H1 (cell line): ENCODE data around the gene IRF2BP2. TPM values are rescaled to one million over a fixed set of nuclear protein-coding genes. Genes with fewer than 3 reads are reported as not detected.

Experiments
- CTCF ChIA-PET: fragments of 300-600 bp; sonication (Branson Sonifier 250); formaldehyde crosslinking; loops from one replicate; lab custom pipeline; 2021; ENCODE audit not compliant: partially characterized antibody; lab: Charles Lee
- POLR2A ChIA-PET: fragments of 300-600 bp; sonication (Branson Sonifier 250); formaldehyde crosslinking; loops from one replicate; lab custom pipeline; 2021; ENCODE audit warnings: inconsistent platforms; ENCODE audit not compliant: partially characterized antibody; lab: Charles Lee
- DNase-seq, 2 experiments: peaks; one replicate each; pipeline versions ENCODE4 v3.0.0 to v3.0.0-alpha.2; 2010 to 2022; ENCODE audit warnings: low spot score in 2 of 2, low read depth in 1 of 2, mixed read lengths in 1 of 2
- FAIRE-seq: peaks from 2 replicates; lab custom pipeline; 2011; peaks lifted over from hg19 to GRCh38; lab: Jason Lieb, UNC
- H2AFZ ChIP-seq: 2 replicates; pipeline ENCODE4 v1.8.1; 2012; ENCODE audit warnings: low read length, inconsistent platforms
- H2AK5ac ChIP-seq: 2 replicates; pipeline ENCODE4 v1.6.1; 2013; ENCODE audit warnings: low read depth, low read length
- H2BK120ac ChIP-seq: replicated peaks from 2 replicates; pipeline ENCODE3; 2013; ENCODE audit warnings: low read depth, low read length, inconsistent platforms
- H2BK12ac ChIP-seq: 2 replicates; pipeline ENCODE4 v1.6.1; 2013; ENCODE audit warnings: low read depth, low read length
- H2BK15ac ChIP-seq: 2 replicates; pipeline ENCODE4 v1.6.1; 2013; ENCODE audit warnings: low read length
- H2BK20ac ChIP-seq: 2 replicates; pipeline ENCODE4 v1.6.1; 2013; ENCODE audit warnings: low read length
- H2BK5ac ChIP-seq: 2 replicates; pipeline ENCODE4 v1.6.1; 2013; ENCODE audit warnings: low read depth, low read length
- H3K14ac ChIP-seq: 2 replicates; pipeline ENCODE4 v1.6.1; 2013; ENCODE audit warnings: inconsistent platforms; ENCODE audit not compliant: insufficient read length
- H3K18ac ChIP-seq: 2 replicates; pipeline ENCODE4 v1.6.1; 2013; ENCODE audit warnings: low read length; ENCODE audit errors: extremely low read depth
- H3K23ac ChIP-seq: 2 replicates; pipeline ENCODE4 v1.6.1; 2013; ENCODE audit warnings: inconsistent platforms; ENCODE audit not compliant: insufficient read length
- H3K23me2 ChIP-seq: 2 replicates; pipeline ENCODE4 v1.6.1; 2013; ENCODE audit warnings: low read depth, low read length
- H3K27ac ChIP-seq: 2 replicates; pipeline ENCODE4 v1.6.1; 2011; ENCODE audit warnings: low read depth, low read length, inconsistent platforms
- H3K27me3 ChIP-seq, 4 experiments: replicated peaks in 1 of 4; 1 replicate in 1 of 4; 2 replicates in 3 of 4; pipeline versions ENCODE4 v1.6.1 to v1.8.1; 2011 to 2013; ENCODE audit warnings: low read length in 3 of 4, mild to moderate bottlenecking in 3 of 4, inconsistent platforms in 2 of 4, mixed read lengths in 2 of 4, moderate library complexity in 1 of 4; ENCODE audit not compliant: control insufficient read depth in 3 of 4, insufficient read depth in 3 of 4; ENCODE audit errors: extremely low read depth in 1 of 4
- H3K36me3 ChIP-seq, 4 experiments: 2 replicates each; pipeline versions ENCODE4 v1.6.1 to v1.8.1; 2011 to 2013; ENCODE audit warnings: mild to moderate bottlenecking in 4 of 4, low read length in 3 of 4, moderate library complexity in 2 of 4, control low read depth in 1 of 4, inconsistent platforms in 1 of 4; ENCODE audit not compliant: insufficient read depth in 4 of 4, control insufficient read depth in 2 of 4
- H3K4ac ChIP-seq: replicated peaks from 2 replicates; pipeline ENCODE3; 2013; ENCODE audit warnings: low read length, low read depth, mixed read lengths, inconsistent platforms; ENCODE audit not compliant: insufficient read length
- H3K4me1 ChIP-seq, 4 experiments: replicated peaks in 1 of 4; 1 replicate in 1 of 4; 2 replicates in 3 of 4; pipeline versions ENCODE4 v1.6.1 to v1.8.1; 2011 to 2013; ENCODE audit warnings: low read length in 3 of 4, inconsistent platforms in 2 of 4, mixed read lengths in 1 of 4; ENCODE audit not compliant: insufficient read depth in 4 of 4, control insufficient read depth in 3 of 4
- H3K4me2 ChIP-seq, 2 experiments: 2 replicates each; pipeline versions ENCODE4 v1.6.1 to v1.8.1; 2011 to 2013; ENCODE audit warnings: low read depth in 2 of 2, low read length in 2 of 2, control low read depth in 1 of 2, inconsistent platforms in 1 of 2, mild to moderate bottlenecking in 1 of 2; ENCODE audit not compliant: insufficient read depth in 1 of 2
- H3K4me3 ChIP-seq, 4 experiments: fragments of 200-600, 300-600 bp in 1 of 4; sonication (generic), shearing (Covaris generic), sonication (Bioruptor Twin) in 1 of 4; 2 replicates each; pipeline versions ENCODE4 v1.5.1 to v1.8.1; 2011 to 2016; ENCODE audit warnings: low read length in 4 of 4, low read depth in 3 of 4, control low read depth in 2 of 4, inconsistent platforms in 2 of 4, mild to moderate bottlenecking in 2 of 4, mixed read lengths in 1 of 4, moderate library complexity in 1 of 4; ENCODE audit not compliant: insufficient read depth in 2 of 4; ENCODE audit errors: extremely low read depth in 1 of 4
- H3K56ac ChIP-seq: replicated peaks from 2 replicates; pipeline ENCODE3; 2013; ENCODE audit warnings: low read depth, mild to moderate bottlenecking, mixed read lengths, low read length, inconsistent platforms; ENCODE audit not compliant: insufficient read length
- H3K79me1 ChIP-seq: 2 replicates; pipeline ENCODE4 v1.6.1; 2013; ENCODE audit warnings: low read depth, low read length, control low read depth
- H3K79me2 ChIP-seq, 2 experiments: 2 replicates each; pipeline versions ENCODE4 v1.6.1 to v1.8.1; 2012 to 2013; ENCODE audit warnings: low read length in 2 of 2, mild to moderate bottlenecking in 2 of 2, inconsistent platforms in 1 of 2; ENCODE audit not compliant: insufficient read depth in 2 of 2, control insufficient read depth in 1 of 2
- H3K9ac ChIP-seq, 4 experiments: replicated peaks in 1 of 4; 1 replicate in 1 of 4; 2 replicates in 3 of 4; pipeline versions ENCODE4 v1.6.1 to v1.8.1; 2011 to 2013; ENCODE audit warnings: low read depth in 3 of 4, low read length in 3 of 4, control low read depth in 2 of 4, mild to moderate bottlenecking in 2 of 4, moderate library complexity in 2 of 4, inconsistent platforms in 1 of 4; ENCODE audit errors: extremely low read depth in 1 of 4
- H3K9me3 ChIP-seq, 2 experiments: 2 replicates each; pipeline versions ENCODE4 v1.6.1 to v1.8.1; 2012 to 2013; ENCODE audit warnings: mild to moderate bottlenecking in 2 of 2, moderate library complexity in 2 of 2, control low read depth in 1 of 2, inconsistent platforms in 1 of 2, low read depth in 1 of 2, low read length in 1 of 2, mixed read lengths in 1 of 2; ENCODE audit not compliant: insufficient read depth in 2 of 2
- H4K20me1 ChIP-seq, 2 experiments: replicated peaks in 1 of 2; 2 replicates each; pipeline versions ENCODE3 to v1.8.1; 2011 to 2013; ENCODE audit warnings: inconsistent platforms in 2 of 2, low read length in 2 of 2, mild to moderate bottlenecking in 1 of 2; ENCODE audit not compliant: insufficient read depth in 2 of 2, control insufficient read depth in 1 of 2
- H4K5ac ChIP-seq: 2 replicates; pipeline ENCODE4 v1.6.1; 2013; ENCODE audit warnings: low read length, low read depth, mixed read lengths, inconsistent platforms; ENCODE audit not compliant: insufficient read length
- H4K8ac ChIP-seq: 2 replicates; pipeline ENCODE4 v1.8.0; 2013; ENCODE audit warnings: mild to moderate bottlenecking, moderate library complexity, low read length, inconsistent platforms; ENCODE audit not compliant: insufficient read depth; ENCODE audit errors: extremely low read depth
- H4K91ac ChIP-seq: replicated peaks from 2 replicates; pipeline ENCODE3; 2013; ENCODE audit warnings: low read length, mixed read lengths, inconsistent platforms; ENCODE audit not compliant: insufficient read length
- BACH1 ChIP-seq: IDR thresholded peaks from 2 replicates; pipeline ENCODE4 v1.6.1; 2012; ENCODE audit warnings: low read length, improper control_type of control experiment
- TAF7 ChIP-seq: optimal IDR thresholded peaks from 2 replicates; pipeline ENCODE3; 2011; ENCODE audit warnings: low read depth, mild to moderate bottlenecking, inconsistent platforms, low read length, moderate library complexity, borderline replicate concordance
- WGBS, 2 experiments: shearing (Covaris generic) in 1 of 2; methylation state at CpG; one replicate each; pipeline versions ENCODE4 v1.1.6 to v1.1.7; 2013 to 2015; ENCODE audit warnings: low lambda C conversion rate in 2 of 2, mixed read lengths in 2 of 2, inconsistent platforms in 1 of 2, low coverage in 1 of 2, missing lambda C conversion rate in 1 of 2; ENCODE audit not compliant: insufficient replicate concordance in 2 of 2, insufficient coverage in 1 of 2, insufficient read length in 1 of 2; ENCODE audit errors: extremely low coverage in 1 of 2, missing lambda C conversion rate in 1 of 2; 5-methylcytosine and 5-hydroxymethylcytosine counted together
- polyA plus RNA-seq, 7 experiments: library from polyadenylated mRNA; depleted of rRNA in 3 of 7; stranded (reverse) in 5 of 7; unstranded in 2 of 7; fragments of >200 nt in 5 of 7; fragments of 200-250 nt in 2 of 7; gene quantifications; 1 replicate in 5 of 7; 2 replicates in 1 of 7; 4 replicates in 1 of 7; pipeline versions ENCODE4 v1.2.1 to v1.2.3, GENCODE V29; 2011 to 2013; ENCODE audit warnings: missing spikeins in 2 of 7, mixed read lengths in 2 of 7
- total RNA-seq: library from RNA; stranded (reverse); fragmentation: NEBNext Ultra II Directional; extraction: Animal tissue kit (Norgen Biotek cat#: 25700); gene quantifications from 2 replicates; pipeline ENCODE4 v1.2.1, GENCODE V29; 2021

The IRF2BP2 gene
- total and polyA plus RNA-seq, 2 of the 8 experiments (the other 6 are each of a cell fraction or from before 2014, with no cell fraction given), result 24.9 to 67.5 TPM

GRCh38 chr1:234559152-234559901 is 50.7 kb downstream of the IRF2BP2 start:
- Histone ChIP-seq H3K4me1 (no peaks in the 10 kb centered on the region), H3K18ac (no peak overlapping the region), H4K5ac (no peak overlapping the region), H3K79me2 (no peaks in the 10 kb centered on the region), H3K27ac (no peak overlapping the region), H3K27me3 (no peaks in the 10 kb centered on the region), H2AK5ac (no peak overlapping the region), H2BK15ac (no peak overlapping the region), H3K4me3 (no peak overlapping the region), H3K36me3 (no peaks in the 10 kb centered on the region), H3K9ac (no peak overlapping the region), H3K79me1 (no peaks in the 10 kb centered on the region), H3K23ac (no peak overlapping the region), H2BK20ac (no peak overlapping the region), H3K14ac (no peak overlapping the region), H4K20me1 (no peaks in the 10 kb centered on the region), H3K23me2 (no peaks in the 10 kb centered on the region), H3K4ac (no peak overlapping the region), H2AFZ (no peak overlapping the region), H3K4me2 (no peak overlapping the region), H3K56ac (no peak overlapping the region), H2BK12ac (no peak overlapping the region), H4K8ac (no peak overlapping the region), H2BK120ac (no peak overlapping the region), H3K9me3 (no peaks in the 10 kb centered on the region), H4K91ac (no peak overlapping the region), H2BK5ac (no peak overlapping the region)
- 90% methylated on average over 6 of the region's 6 CpGs; no CpG with 5 or more reads in 1 of the 2 experiments for WGBS, 2 experiments
- ChIA-PET POLR2A (interaction anchor here (0.7 kb wide), 1 partner anchor 28 kb away, joined by 3 read pairs; no protein-coding TSS in a partner anchor), CTCF (interaction anchor here (1.7 kb wide), 1 partner anchor 11 kb away, joined by 3 read pairs; no protein-coding TSS in a partner anchor)
- FAIRE-seq (no peak), DNase-seq (no peak)
- no peak for TF ChIP-seq BACH1
- TF ChIP-seq TAF7, result no peak
